Measurements from ENCODE around the gene HSFX3. TPM values are rescaled to one million over a fixed set of nuclear protein-coding genes. Genes with fewer than 3 reads are reported as not detected.
"Not testable (repeated sequence)": the region's sequence is repeated elsewhere in the genome, so short reads cannot be mapped to it uniquely, and the experiment has no call there.

The HSFX3 gene
- total and polyA plus RNA-seq, 2 of the 8 experiments (the other 6 are each of a cell fraction or from before 2014, with no cell fraction given): not detected

DNA sequence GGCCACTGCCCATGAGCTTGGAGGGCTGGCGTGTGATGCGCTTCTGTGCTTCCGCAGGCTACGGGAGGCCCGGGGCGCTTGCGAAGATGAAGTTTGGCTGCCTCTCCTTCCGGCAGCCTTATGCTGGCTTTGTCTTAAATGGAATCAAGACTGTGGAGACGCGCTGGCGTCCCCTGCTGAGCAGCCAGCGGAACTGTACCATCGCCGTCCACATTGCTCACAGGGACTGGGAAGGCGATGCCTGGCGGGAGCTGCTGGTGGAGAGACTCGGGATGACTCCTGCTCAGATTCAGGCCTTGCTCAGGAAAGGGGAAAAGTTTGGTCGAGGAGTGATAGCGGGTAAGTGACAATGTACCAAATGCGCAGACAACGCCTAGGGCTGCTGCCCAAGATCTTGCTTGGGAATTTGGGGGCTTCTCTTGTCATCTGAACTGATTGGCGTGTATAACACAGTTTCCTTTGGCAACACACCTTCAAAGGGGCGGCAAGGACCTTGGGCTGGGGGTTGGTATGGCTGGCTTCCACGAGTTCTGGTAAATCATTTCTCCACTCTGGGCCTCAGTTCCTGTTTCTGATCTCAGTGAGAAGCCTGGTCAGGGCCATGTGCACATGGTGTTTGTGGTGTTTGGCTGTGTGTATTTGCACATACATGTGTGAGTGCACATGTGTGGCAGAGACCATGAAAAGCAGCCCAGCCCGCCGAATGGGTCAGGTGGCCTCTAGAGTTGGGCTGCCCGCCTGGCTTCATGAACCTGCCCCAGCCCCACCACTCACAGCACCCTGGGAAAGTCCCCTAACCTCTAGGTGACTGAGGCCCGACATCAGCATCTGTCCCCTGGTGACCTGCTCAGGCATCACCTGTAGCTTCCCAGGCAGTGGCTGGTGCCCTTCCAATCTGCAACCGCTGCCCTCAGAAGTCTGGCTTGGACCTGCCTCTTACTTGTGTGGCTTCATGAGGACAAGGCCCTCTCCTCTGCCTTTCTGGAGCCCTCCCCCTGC is 3.9 kb downstream of the HSFX3 start:
- peak in 1 of 2 experiments; percentile 51 for DNase-seq (ENCODE audit: low read depth in 1 of 2, low spot score in 2 of 2)
- H3K56ac ChIP-seq (replicated peaks; ENCODE audit: insufficient read length, low read depth, low read length); H2BK15ac ChIP-seq (ENCODE audit: low read length); H4K8ac ChIP-seq (ENCODE audit: extremely low read depth, insufficient read depth, low read length); H3K79me1 ChIP-seq (ENCODE audit: low read depth, low read length); H3K9ac ChIP-seq (replicated peaks in 1 of 4; ENCODE audit: extremely low read depth in 1 of 4, low read depth in 3 of 4, low read length in 3 of 4); H2AFZ ChIP-seq (ENCODE audit: low read length); H3K4ac ChIP-seq (replicated peaks; ENCODE audit: insufficient read length, low read depth, low read length); POLR2A ChIA-PET (ENCODE audit: partially characterized antibody); H3K9me3 ChIP-seq (ENCODE audit: insufficient read depth in 2 of 2, low read depth in 1 of 2, low read length in 1 of 2); H4K5ac ChIP-seq (ENCODE audit: insufficient read length, low read depth, low read length); H3K4me2 ChIP-seq (ENCODE audit: insufficient read depth in 1 of 2, low read depth in 2 of 2, low read length in 2 of 2); H3K27me3 ChIP-seq (replicated peaks in 1 of 4; ENCODE audit: control insufficient read depth in 3 of 4, extremely low read depth in 1 of 4, insufficient read depth in 3 of 4, low read length in 3 of 4); H2BK20ac ChIP-seq (ENCODE audit: low read length); H4K91ac ChIP-seq (replicated peaks; ENCODE audit: insufficient read length, low read length); H3K14ac ChIP-seq (ENCODE audit: insufficient read length); H3K36me3 ChIP-seq (ENCODE audit: control insufficient read depth in 2 of 4, insufficient read depth in 4 of 4, low read length in 3 of 4); H3K4me1 ChIP-seq (replicated peaks in 1 of 4; ENCODE audit: control insufficient read depth in 3 of 4, insufficient read depth in 4 of 4, low read length in 3 of 4); H2BK5ac ChIP-seq (ENCODE audit: low read depth, low read length); H3K18ac ChIP-seq (ENCODE audit: extremely low read depth, low read length); H3K79me2 ChIP-seq (ENCODE audit: control insufficient read depth in 1 of 2, insufficient read depth in 2 of 2, low read length in 2 of 2); CTCF ChIA-PET (ENCODE audit: partially characterized antibody); H3K23ac ChIP-seq (ENCODE audit: insufficient read length); H3K4me3 ChIP-seq (ENCODE audit: extremely low read depth in 1 of 4, insufficient read depth in 2 of 4, low read depth in 3 of 4, low read length in 4 of 4); H3K23me2 ChIP-seq (ENCODE audit: low read depth, low read length); H2BK120ac ChIP-seq (replicated peaks; ENCODE audit: low read depth, low read length); H2AK5ac ChIP-seq (ENCODE audit: low read depth, low read length); H3K27ac ChIP-seq (ENCODE audit: low read depth, low read length); H2BK12ac ChIP-seq (ENCODE audit: low read depth, low read length); H4K20me1 ChIP-seq (replicated peaks in 1 of 2; ENCODE audit: control insufficient read depth in 1 of 2, insufficient read depth in 2 of 2, low read length in 2 of 2): not testable (repeated sequence)
- FAIRE-seq: peak; percentile 58
- TF ChIP-seq, protein P1, sequence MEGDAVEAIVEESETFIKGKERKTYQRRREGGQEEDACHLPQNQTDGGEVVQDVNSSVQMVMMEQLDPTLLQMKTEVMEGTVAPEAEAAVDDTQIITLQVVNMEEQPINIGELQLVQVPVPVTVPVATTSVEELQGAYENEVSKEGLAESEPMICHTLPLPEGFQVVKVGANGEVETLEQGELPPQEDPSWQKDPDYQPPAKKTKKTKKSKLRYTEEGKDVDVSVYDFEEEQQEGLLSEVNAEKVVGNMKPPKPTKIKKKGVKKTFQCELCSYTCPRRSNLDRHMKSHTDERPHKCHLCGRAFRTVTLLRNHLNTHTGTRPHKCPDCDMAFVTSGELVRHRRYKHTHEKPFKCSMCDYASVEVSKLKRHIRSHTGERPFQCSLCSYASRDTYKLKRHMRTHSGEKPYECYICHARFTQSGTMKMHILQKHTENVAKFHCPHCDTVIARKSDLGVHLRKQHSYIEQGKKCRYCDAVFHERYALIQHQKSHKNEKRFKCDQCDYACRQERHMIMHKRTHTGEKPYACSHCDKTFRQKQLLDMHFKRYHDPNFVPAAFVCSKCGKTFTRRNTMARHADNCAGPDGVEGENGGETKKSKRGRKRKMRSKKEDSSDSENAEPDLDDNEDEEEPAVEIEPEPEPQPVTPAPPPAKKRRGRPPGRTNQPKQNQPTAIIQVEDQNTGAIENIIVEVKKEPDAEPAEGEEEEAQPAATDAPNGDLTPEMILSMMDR (IDR thresholded peaks at IDR 0.05; ENCODE audit: control extremely low read depth in 1 of 3, insufficient read depth in 1 of 3, low read depth in 1 of 3, low read length in 3 of 3): peak in 2 of 3 experiments; percentile 34 to 49; a peak in 2 of 4 replicates
- peak; percentile 16 to 32; a peak in 3 of 4 replicates for TF ChIP-seq RAD21 (IDR thresholded peaks at IDR 0.05 in 1 of 2, conservative IDR thresholded peaks at IDR 0.05 in 1 of 2; ENCODE audit: low read depth in 2 of 2, low read length in 2 of 2)
- 94% methylated on average over 8 of the region's 29 CpGs; no CpG with 5 or more reads in 1 of the 2 experiments for WGBS, 2 experiments (ENCODE audit: extremely low coverage in 1 of 2, insufficient coverage in 1 of 2, insufficient read length in 1 of 2, insufficient replicate concordance in 2 of 2, low coverage in 1 of 2, low lambda C conversion rate in 2 of 2, missing lambda C conversion rate in 1 of 2)
